ENCODE data around the gene WDR36. TPM values are rescaled to one million over a fixed set of nuclear protein-coding genes. Genes with fewer than 3 reads are reported as not detected.

Gene WDR36
- total RNA-seq (2014; rRNA removed; shearing (Covaris generic)) = 71.6 and 77.1 TPM in 2 replicates
- polyA plus RNA-seq (2015; cell fraction: cytosol; rRNA removed) = 23.8 and 38.7 TPM in 2 replicates
- polyA plus RNA-seq (2015; cell fraction: nucleus; rRNA removed) = 95.1 and 116 TPM in 2 replicates

- DNase-seq (ENCODE audit: low read depth, low spot score) = peak; percentile 94
- in situ Hi-C loops (cut with HindIII; ENCODE audit: low pct_unique_long_range_greater_than_20kb, low sequenced_read_pairs) = no loop called here
Observed at GRCh38 chr5:111092062-111092853, at the start of gene WDR36. Gene WDR36, plus strand, starts transcription at chr5:111092348. Its CDS starts 109 bp downstream, at chr5:111092457.

- DNase-seq (ENCODE audit: low read depth, low spot score) = no peak
- in situ Hi-C loops (cut with HindIII; ENCODE audit: low pct_unique_long_range_greater_than_20kb, low sequenced_read_pairs) = no loop called here
Observed at GRCh38 chr5:111043712-111044506, 48.2 kb upstream of the WDR36 start.

GRCh38 chr5:111058064-111058463 lies 34.1 kb upstream of the WDR36 start:
- in situ Hi-C loops (cut with HindIII; ENCODE audit: low pct_unique_long_range_greater_than_20kb, low sequenced_read_pairs) = no loop called here
- DNase-seq (ENCODE audit: low read depth, low spot score) = no peak

- in situ Hi-C loops (cut with HindIII; ENCODE audit: low pct_unique_long_range_greater_than_20kb, low sequenced_read_pairs) = no loop called here
Observed at GRCh38 chr5:111060169-111060568, 32.0 kb upstream of the WDR36 start.

GRCh38 chr5:111061618-111062017 lies 30.5 kb upstream of the WDR36 start:
- DNase-seq (ENCODE audit: low read depth, low spot score) = no peak
- in situ Hi-C loops (cut with HindIII; ENCODE audit: low pct_unique_long_range_greater_than_20kb, low sequenced_read_pairs) = no loop called here

More at GRCh38 chr5:111060169-111060568, 32.0 kb upstream of the WDR36 start:
- no peak for DNase-seq (ENCODE audit: low read depth, low spot score)

GRCh38 chr5:111063709-111064322 lies 28.3 kb upstream of the WDR36 start:
- peak; percentile 25 for DNase-seq (ENCODE audit: low read depth, low spot score)
- in situ Hi-C loops (cut with HindIII; ENCODE audit: low pct_unique_long_range_greater_than_20kb, low sequenced_read_pairs) = no loop called here

GRCh38 chr5:111066261-111066938 lies 25.7 kb upstream of the WDR36 start:
- DNase-seq (ENCODE audit: low read depth, low spot score) = no peak
- in situ Hi-C loops (cut with HindIII; ENCODE audit: low pct_unique_long_range_greater_than_20kb, low sequenced_read_pairs) = no loop called here

- no peak for DNase-seq (ENCODE audit: low read depth, low spot score)
- in situ Hi-C loops (cut with HindIII; ENCODE audit: low pct_unique_long_range_greater_than_20kb, low sequenced_read_pairs) = no loop called here
Observed at GRCh38 chr5:111068213-111068612, 23.9 kb upstream of the WDR36 start.

GRCh38 chr5:111069839-111070238 lies 22.3 kb upstream of the WDR36 start:
- no peak for DNase-seq (ENCODE audit: low read depth, low spot score)

GRCh38 chr5:111070272-111071134 lies 21.6 kb upstream of the WDR36 start:
- in situ Hi-C loops (cut with HindIII; ENCODE audit: low pct_unique_long_range_greater_than_20kb, low sequenced_read_pairs) = no loop called here
- DNase-seq (ENCODE audit: low read depth, low spot score) = no peak

More at GRCh38 chr5:111069839-111070238, 22.3 kb upstream of the WDR36 start:
- in situ Hi-C loops (cut with HindIII; ENCODE audit: low pct_unique_long_range_greater_than_20kb, low sequenced_read_pairs) = no loop called here

- in situ Hi-C loops (cut with HindIII; ENCODE audit: low pct_unique_long_range_greater_than_20kb, low sequenced_read_pairs) = no loop called here
- DNase-seq (ENCODE audit: low read depth, low spot score) = no peak
Observed at GRCh38 chr5:111071413-111071812, 20.7 kb upstream of the WDR36 start, which contains the start of gene TSLP. Gene TSLP, plus strand, starts transcription at chr5:111071713. Its CDS starts 178 bp downstream, at chr5:111071891.

- no peak for DNase-seq (ENCODE audit: low read depth, low spot score)
- in situ Hi-C loops (cut with HindIII; ENCODE audit: low pct_unique_long_range_greater_than_20kb, low sequenced_read_pairs) = no loop called here
Observed at GRCh38 chr5:111072949-111073682, 19.0 kb upstream of the WDR36 start.

GRCh38 chr5:111074244-111074643 lies 17.9 kb upstream of the WDR36 start:
- in situ Hi-C loops (cut with HindIII; ENCODE audit: low pct_unique_long_range_greater_than_20kb, low sequenced_read_pairs) = no loop called here
- DNase-seq (ENCODE audit: low read depth, low spot score) = no peak

- in situ Hi-C loops (cut with HindIII; ENCODE audit: low pct_unique_long_range_greater_than_20kb, low sequenced_read_pairs) = no loop called here
- DNase-seq (ENCODE audit: low read depth, low spot score) = no peak
Observed at GRCh38 chr5:111075520-111075919, 16.6 kb upstream of the WDR36 start.

GRCh38 chr5:111076091-111076490 lies 16.1 kb upstream of the WDR36 start:
- DNase-seq (ENCODE audit: low read depth, low spot score) = no peak
- in situ Hi-C loops (cut with HindIII; ENCODE audit: low pct_unique_long_range_greater_than_20kb, low sequenced_read_pairs) = no loop called here

- in situ Hi-C loops (cut with HindIII; ENCODE audit: low pct_unique_long_range_greater_than_20kb, low sequenced_read_pairs) = no loop called here
- no peak for DNase-seq (ENCODE audit: low read depth, low spot score)
Observed at GRCh38 chr5:111077678-111078077, 14.5 kb upstream of the WDR36 start.

All from SK-MEL-5 (cell line).